Superior temporal gyrus (tissue), 1 donor: ENCODE data around the gene CHMP1A.
"Not testable (repeated sequence)": the region's sequence is repeated elsewhere in the genome, so short reads cannot be mapped to it uniquely, and the experiment has no call there.

Experiments used
- DNase-seq: peaks from one replicate; pipeline ENCODE4 v3.0.0-alpha.2; 2016; ENCODE audit errors: extremely low spot score

Gene CHMP1A

GRCh38 chr16:89658221-89658879 lies 842 bp upstream of the CHMP1A start:
- no peak for DNase-seq

- no peak for DNase-seq
Measured at GRCh38 chr16:89656435-89657121, 930 bp downstream of the CHMP1A start.

- DNase-seq, result no peak
Measured at GRCh38 chr16:89655062-89655643, 2.4 kb downstream of the CHMP1A start.

- DNase-seq, result no peak
Measured at GRCh38 chr16:89653656-89654295, 3.7 kb downstream of the CHMP1A start.

- no peak for DNase-seq
Measured at GRCh38 chr16:89651584-89651983, 5.9 kb downstream of the CHMP1A start.

GRCh38 chr16:89646906-89647305 lies 10.6 kb downstream of the CHMP1A start:
- DNase-seq, result no peak

- no peak for DNase-seq
Measured at GRCh38 chr16:89646270-89646669, 11.2 kb downstream of the CHMP1A start.

GRCh38 chr16:89645122-89645521 lies 12.4 kb downstream of the CHMP1A start:
- no peak for DNase-seq

GRCh38 chr16:89643769-89644300 lies 13.7 kb downstream of the CHMP1A start:
- DNase-seq, result no peak

- DNase-seq, result no peak
Measured at GRCh38 chr16:89642574-89642973, 14.9 kb downstream of the CHMP1A start.

- no peak for DNase-seq
Measured at GRCh38 chr16:89641458-89642119, 15.9 kb downstream of the CHMP1A start.

GRCh38 chr16:89639385-89639784 lies 18.1 kb downstream of the CHMP1A start:
- DNase-seq, result no peak

GRCh38 chr16:89638455-89638854 lies 19.1 kb downstream of the CHMP1A start:
- DNase-seq, result no peak

GRCh38 chr16:89637379-89637778 lies 20.1 kb downstream of the CHMP1A start:
- DNase-seq, result no peak

GRCh38 chr16:89636663-89637062 lies 20.8 kb downstream of the CHMP1A start:
- DNase-seq, result no peak

- not testable (repeated sequence) for DNase-seq
Measured at GRCh38 chr16:89634463-89635385, 22.8 kb downstream of the CHMP1A start.

GRCh38 chr16:89633064-89633631 lies 24.4 kb downstream of the CHMP1A start:
- no peak for DNase-seq

- DNase-seq, result no peak
Measured at GRCh38 chr16:89629827-89630610, 27.5 kb downstream of the CHMP1A start.
